Effector CD4-positive, alpha-beta T cell (primary cell): ENCODE results near the gene CARNS1.
"Not testable (repeated sequence)": the region's sequence is repeated elsewhere in the genome, so short reads cannot be mapped to it uniquely, and the experiment has no call there.

ENCODE experiments used
- DNase-seq: peaks from one replicate; pipeline ENCODE4 v3.0.0-alpha.2; 2020

Gene CARNS1

GRCh38 chr11:67445515-67445914, 30.0 kb downstream of the CARNS1 start:
- no peak for DNase-seq

DNA sequence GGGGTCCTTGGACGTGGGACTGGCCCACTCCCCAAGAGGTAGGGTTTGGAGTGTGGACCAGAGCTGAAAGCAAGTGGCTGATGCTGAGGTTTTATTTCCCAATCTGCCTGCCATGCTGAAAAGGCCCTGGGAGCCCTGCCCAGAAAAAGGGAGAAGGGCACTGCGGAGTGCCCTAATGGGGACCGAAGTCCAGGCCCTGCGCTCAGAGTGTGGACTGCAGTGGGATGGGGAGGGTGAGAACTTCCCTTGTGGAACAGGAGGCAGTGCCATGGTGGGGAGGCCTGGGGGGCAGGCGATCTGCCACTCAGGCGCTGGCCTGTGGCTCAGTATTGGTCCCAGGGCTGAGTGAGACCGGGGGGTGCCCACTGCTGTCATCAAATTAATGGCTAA, 32.7 kb downstream of the CARNS1 start:
- no peak for DNase-seq

- no peak for DNase-seq
Measured at GRCh38 chr11:67449116-67449844, 33.8 kb downstream of the CARNS1 start.

DNA sequence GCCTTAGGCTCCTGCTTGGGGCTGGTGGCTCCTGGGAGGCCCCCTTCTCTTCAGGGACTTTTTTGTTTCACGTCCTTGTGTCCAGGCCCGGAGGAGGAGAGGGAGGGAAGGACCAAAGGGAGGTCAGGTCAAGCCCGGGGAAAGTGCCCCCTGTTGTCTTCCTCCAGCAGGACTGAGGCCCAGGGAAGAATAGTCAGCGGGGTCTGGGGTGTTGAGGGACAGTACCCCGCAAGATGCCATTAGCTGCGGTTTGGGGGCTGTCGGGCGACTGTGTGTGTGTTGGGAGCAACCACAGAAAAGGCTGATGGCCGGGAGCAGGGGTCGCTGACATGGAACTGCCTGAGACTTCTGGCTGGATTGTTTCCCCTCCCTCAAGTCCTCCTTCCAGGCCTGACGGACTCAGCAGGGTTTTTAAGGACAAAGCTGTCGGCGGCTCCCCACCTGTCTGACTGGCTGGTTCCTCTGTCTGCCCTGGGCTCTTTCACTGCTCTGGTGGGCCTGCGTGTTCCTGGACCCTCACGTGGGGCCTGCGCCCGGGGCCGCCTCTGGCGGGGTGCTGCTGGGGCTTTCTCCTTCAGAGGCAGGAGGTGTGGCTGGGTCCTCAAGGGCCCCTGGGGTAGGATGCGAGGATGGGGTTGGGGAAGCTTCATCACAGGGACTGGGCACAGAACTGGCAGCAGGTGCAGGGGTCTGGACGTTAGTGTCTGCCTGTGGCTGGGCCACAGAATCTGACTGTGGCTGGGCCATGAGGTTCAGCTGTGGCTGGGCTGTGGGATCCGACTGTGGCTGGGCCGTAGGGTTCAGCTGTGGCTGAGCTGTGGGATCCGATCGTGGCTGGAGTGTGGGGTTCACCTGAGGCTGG, 35.5 kb downstream of the CARNS1 start:
- no peak for DNase-seq

GRCh38 chr11:67451658-67451976, 36.1 kb downstream of the CARNS1 start:
- DNase-seq, result no peak

DNA sequence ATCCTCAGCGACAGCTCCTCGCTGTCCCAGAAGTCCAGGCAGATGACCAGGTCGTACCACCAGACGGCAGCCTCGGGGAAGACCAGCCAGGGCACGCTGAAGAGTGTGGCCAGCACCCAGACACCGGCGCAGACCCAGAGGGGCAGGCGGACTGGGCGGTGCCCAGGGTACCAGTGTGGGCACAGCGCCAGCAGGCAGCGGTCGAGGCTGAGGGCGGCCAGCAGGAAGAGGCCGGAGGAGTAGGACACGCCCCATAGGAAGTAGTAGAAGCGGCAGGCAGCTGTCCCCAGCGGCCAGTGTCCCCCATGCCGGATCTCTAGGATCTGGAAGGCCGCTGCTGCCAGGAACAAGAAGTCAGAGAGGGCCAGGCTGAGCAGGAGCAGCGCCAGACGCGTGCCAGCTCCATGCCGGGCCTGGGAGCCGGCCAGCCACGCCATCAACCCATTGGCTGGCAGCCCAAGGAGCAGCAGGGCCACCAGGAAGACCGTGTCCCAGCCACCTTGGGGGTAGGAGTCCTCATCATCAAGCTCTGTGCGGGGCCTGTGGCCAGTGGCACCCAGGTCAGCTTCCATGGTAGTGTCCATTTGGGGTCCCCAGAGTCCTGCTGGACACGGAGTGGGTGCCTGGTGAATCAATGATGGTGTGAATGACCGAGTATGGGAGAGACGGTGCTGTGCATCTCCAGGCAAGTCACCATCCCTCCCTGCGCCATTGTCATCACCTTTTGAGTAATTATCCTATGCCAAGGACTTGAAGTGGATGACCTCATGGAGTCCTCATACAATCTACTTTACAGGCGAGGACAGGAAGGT, 36.9 kb downstream of the CARNS1 start, which contains the start of gene GPR152:
Gene GPR152 (minus strand): TSS at position 589 of the 812 bp plus-strand sequence. CDS start 5 bp downstream, at position 584.
- DNase-seq, result no peak

- no peak for DNase-seq
Measured at GRCh38 chr11:67453816-67454732, 38.6 kb downstream of the CARNS1 start.

DNA sequence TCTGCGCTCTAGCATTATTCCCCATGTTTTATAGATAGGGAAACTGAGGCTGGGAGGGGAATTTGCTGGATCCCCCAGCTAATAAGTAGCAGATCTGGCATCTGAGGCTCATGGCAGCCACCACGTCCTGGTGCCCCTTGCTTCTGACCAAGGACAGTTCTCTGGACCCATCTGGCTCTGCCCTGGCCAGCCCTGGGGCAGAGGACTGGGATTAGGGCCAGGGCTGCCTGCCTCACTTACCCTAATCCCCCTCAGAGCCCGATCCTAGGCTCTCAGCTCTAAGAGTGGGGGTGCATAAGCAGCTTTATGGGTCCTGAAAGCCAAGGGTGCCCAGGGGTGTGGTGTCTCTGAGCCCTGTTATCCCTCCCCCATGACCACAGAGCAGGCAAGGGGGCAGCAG, 39.6 kb downstream of the CARNS1 start, which contains the start of gene CABP4:
Gene CABP4 (plus strand): TSS at position 301 of the 400 bp plus-strand sequence. CDS start 70 bp downstream, at position 371.
- DNase-seq, result no peak

DNA sequence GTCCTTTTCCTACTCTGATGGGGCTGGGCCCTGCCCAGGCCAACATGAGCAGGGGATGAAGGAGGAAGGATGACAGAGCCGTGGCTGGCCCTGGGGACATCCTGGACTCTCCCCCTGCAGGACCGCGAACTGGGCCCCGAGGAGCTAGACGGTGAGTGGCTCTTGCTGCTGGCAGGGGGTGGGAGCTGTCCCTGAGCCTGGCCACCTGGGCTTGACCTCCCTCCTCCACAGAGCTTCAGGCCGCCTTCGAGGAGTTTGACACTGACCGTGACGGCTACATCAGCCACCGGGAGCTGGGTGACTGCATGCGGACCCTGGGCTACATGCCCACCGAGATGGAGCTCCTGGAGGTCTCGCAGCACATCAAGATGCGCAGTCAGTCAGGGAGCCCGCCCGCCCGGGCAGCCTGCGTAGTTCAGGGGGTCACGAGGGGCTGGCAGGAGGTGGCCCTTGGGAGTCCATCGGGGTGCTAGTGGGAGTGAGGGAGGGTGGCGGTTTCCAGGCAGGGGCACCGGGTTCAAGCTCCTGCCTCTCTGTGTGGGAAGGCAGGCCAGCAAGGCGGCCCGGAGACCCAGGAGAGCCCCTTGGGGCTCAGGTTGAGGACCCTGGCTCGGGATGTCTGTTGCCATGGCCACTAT, 40.7 kb downstream of the CARNS1 start:
- DNase-seq, result no peak

GRCh38 chr11:67457453-67457852, 42.0 kb downstream of the CARNS1 start:
- no peak for DNase-seq

DNA sequence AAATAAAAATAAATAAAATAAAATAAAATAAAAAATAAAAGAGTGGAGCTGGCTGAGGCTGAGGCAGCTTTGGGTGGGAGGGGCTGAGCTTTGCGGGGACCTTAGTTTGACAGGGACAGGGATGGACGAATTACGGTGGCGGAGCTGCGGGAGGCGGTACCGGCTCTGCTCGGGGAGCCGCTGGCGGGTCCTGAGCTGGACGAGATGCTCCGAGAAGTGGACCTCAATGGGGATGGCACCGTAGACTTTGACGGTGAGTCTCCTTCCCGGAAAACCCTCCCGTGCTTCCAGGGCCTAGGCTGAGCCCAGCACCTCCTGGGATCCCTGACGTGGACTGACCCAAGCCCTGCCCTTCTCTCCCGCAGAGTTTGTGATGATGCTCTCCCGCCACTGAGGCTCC, 42.8 kb downstream of the CARNS1 start:
- DNase-seq, result no peak

GRCh38 chr11:67463186-67463585, 47.7 kb downstream of the CARNS1 start:
- DNase-seq, result no peak

GRCh38 chr11:67463680-67464410, 48.4 kb downstream of the CARNS1 start:
- DNase-seq, result no peak

GRCh38 chr11:67464411-67465188, 49.1 kb downstream of the CARNS1 start:
- DNase-seq, result peak; percentile 90

DNA sequence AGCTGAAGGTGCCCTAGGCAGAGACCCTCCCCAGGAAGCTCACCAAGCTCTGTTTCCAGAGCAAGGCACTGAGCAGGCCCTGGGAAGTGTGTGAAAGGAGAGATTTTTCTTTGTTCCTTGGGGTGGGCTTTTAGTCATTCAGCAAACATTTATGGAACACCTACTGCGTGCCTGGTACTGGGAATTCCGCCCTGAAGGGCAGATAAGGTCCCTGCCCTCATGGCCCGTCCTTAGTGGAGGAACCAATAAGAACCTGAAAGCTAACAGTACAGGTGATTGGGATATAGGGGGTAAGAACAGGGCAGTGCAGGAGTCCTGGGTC, 49.7 kb downstream of the CARNS1 start:
- DNase-seq, result no peak

GRCh38 chr11:67465530-67465929, 50.1 kb downstream of the CARNS1 start:
- DNase-seq, result not testable (repeated sequence)

DNA sequence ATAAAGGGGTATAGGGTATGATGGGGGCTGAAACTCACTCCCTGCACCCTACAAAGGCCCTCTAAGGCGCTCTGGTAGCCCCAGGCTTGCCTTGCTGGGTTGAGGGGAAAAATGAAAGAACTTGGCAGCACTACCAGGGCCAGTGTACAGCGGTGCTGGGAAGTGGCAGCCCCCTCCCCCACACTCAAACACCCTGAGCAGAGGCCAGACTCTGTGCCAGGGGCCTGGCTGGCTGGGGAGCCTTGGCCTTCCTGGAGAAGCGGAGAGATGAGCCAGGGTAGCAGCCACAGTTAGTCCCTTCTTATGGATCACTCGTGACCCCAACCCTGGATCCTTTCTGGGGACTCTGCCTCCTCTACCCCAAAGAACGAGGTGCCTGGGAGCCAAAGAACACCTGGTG, 50.9 kb downstream of the CARNS1 start:
- no peak for DNase-seq

DNA sequence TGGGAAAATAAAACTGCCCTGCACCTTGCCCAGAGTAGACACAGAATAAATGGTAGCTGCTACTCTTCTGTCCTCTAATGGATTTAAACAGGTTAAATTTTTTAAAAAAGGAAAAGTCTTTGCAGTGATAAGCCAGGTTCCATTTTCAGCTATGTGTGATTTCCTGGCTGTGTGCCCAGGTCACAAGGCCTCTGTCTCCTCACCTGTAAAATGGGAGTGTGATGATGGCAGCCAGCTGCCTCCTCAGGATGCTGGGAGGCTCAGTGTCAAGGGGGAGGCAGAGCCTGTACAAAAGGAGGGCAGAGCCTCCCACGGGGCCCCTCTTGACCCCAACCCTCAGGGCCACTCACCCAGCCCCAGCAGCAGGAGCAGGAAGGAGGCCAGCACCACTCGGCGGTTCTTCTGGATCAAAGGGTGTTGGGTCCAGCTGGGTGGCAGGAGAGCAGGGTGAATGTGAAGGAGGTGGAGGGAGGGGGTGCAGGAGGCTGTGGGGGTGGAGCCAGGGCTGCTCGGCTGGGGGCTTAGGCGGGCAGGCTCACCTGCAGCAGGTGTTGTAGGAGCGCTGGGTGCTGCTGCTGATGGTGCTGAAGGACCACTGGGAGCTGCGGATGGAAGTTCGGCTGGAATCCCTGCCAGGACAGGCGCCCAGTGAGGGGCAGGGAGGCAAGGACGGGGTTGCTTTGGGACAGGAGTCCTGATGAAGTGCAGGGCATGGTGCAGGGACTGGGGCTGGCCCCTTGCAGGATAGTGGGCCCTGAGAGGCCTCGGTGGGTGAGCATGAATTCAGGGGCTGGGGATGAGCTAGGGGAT, 51.7 kb downstream of the CARNS1 start:
- DNase-seq, result no peak

DNA sequence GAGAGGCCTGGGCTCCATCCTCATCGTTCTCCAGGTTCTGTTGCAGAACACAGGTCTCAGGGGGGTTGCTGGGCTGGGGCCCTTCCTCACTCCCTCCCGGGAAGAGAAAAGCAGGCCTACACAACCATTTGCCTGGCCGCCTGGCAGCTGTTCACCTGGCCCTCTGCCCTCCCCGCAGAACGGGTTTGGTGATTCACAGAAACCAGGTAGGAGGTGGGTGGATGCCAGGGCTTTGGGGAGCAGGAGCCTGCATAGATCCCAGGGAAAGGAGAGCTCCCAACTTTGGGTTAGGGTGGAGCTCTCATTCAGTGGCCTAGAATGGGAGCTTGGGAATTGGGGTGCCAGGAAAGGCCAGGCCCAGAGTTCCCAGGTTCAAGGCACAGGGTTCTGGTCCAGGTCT, 52.6 kb downstream of the CARNS1 start:
- no peak for DNase-seq

DNA sequence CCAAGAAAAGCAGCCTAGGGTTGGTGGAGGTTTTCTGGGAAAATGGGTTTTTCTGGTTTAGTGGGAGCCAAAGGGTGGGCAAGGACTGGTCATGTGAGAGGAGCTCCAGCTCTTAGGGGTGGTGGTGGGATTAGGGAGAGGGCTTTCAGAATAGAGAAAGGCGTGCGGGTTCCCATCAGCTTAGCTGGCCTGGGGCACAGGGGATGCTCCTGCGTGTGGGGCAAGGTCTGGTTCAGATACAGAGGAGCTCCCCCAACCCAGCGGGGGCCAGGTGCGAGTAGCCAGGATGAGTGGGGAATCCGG, 52.9 kb downstream of the CARNS1 start:
- no peak for DNase-seq
